ENCODE data around the gene HIC1. TPM values are rescaled to one million over a fixed set of nuclear protein-coding genes. Genes with fewer than 3 reads are reported as not detected.

HIC1 gene
- total and polyA plus RNA-seq, 8 donors, result 17.4 to 37.5 (median 24.6) TPM

- no peak for TF ChIP-seq CTCF (IDR thresholded peaks at IDR 0.05)
- H3K27ac ChIP-seq, result no peak overlapping the region
- peaks cover 14 to 37% of the 10 kb centered on the region in 2 donors for H3K4me1 ChIP-seq
- peaks cover 20 to 91% of the 10 kb centered on the region in 2 donors for H3K27me3 ChIP-seq
- no peaks in the 10 kb centered on the region for H3K36me3 ChIP-seq
- no peak for ATAC-seq
- DNase-seq, result no peak
- intact Hi-C loops (cut with DNase I), result no loop called here
- no peaks in the 10 kb centered on the region for H3K9me3 ChIP-seq
- no peak overlapping the region for H3K4me3 ChIP-seq
These were observed 32.2 kb upstream of the HIC1 start for GRCh38 chr17:2022647-2023240.

GRCh38 chr17:2023256-2023655 is 31.6 kb upstream of the HIC1 start:
- no peak for DNase-seq
- Histone ChIP-seq H3K27me3 (peaks cover 20 to 92% of the 10 kb centered on the region in 2 donors), H3K36me3 (no peaks in the 10 kb centered on the region), H3K27ac (no peak overlapping the region), H3K4me1 (peaks cover 14 to 37% of the 10 kb centered on the region in 2 donors), H3K9me3 (no peaks in the 10 kb centered on the region), H3K4me3 (peak overlapping the region in 1 of 2 donors; percentile 51)
- ATAC-seq, result no peak
- no peak for TF ChIP-seq CTCF (IDR thresholded peaks at IDR 0.05)
- intact Hi-C loops (cut with DNase I), result no loop called here

GRCh38 chr17:2023692-2024571 is 31.0 kb upstream of the HIC1 start:
- Histone ChIP-seq H3K27me3 (peaks cover 20 to 92% of the 10 kb centered on the region in 2 donors), H3K9me3 (no peaks in the 10 kb centered on the region), H3K4me3 (peak overlapping the region; percentile 42 to 51), H3K4me1 (peaks cover 14 to 37% of the 10 kb centered on the region in 2 donors), H3K36me3 (no peaks in the 10 kb centered on the region), H3K27ac (no peak overlapping the region)
- intact Hi-C loops (cut with DNase I), result no loop called here
- DNase-seq, result peak in 3 of 4 donors; percentile 65 to 83 (median 83)
- ATAC-seq, result peak; percentile 16
- no peak for TF ChIP-seq CTCF (IDR thresholded peaks at IDR 0.05)

GRCh38 chr17:2024572-2025219 is 30.2 kb upstream of the HIC1 start:
- TF ChIP-seq CTCF (IDR thresholded peaks at IDR 0.05), result no peak
- H3K4me3 ChIP-seq, result peak overlapping the region; percentile 42 to 51
- ATAC-seq (no peak), DNase-seq (no peak)
- H3K36me3 ChIP-seq, result no peaks in the 10 kb centered on the region
- H3K27me3 ChIP-seq, result peaks cover 20 to 95% of the 10 kb centered on the region in 2 donors
- intact Hi-C loops (cut with DNase I), result loop anchor here in 1 of 2 donors (5.0 kb wide), 1 partner anchor 117 kb away; no protein-coding TSS in a partner anchor
- H3K4me1 ChIP-seq, result peaks cover 14 to 37% of the 10 kb centered on the region in 2 donors
- no peaks in the 10 kb centered on the region for H3K9me3 ChIP-seq
- H3K27ac ChIP-seq, result no peak overlapping the region
